ENCODE measurements around the gene RSPH1. TPM values are rescaled to one million over a fixed set of nuclear protein-coding genes. Genes with fewer than 3 reads are reported as not detected.
A peak's percentile ranks its signal among the peaks of the same experiment; 100 is the strongest.

The RSPH1 gene
- total RNA-seq, 6 experiments from 2014 or later, result not detected

- Mint-ChIP-seq H3K27me3 (ENCODE audit: insufficient read depth) (peaks cover 20% of the 10 kb centered on the region), H3K27ac (peak overlapping the region; percentile 40; the same call in 1 of the 2 replicates), H3K4me3 (peak overlapping the region; percentile 80), H3K4me1 (ENCODE audit: low read depth) (peaks cover 13% of the 10 kb centered on the region), H3K9me3 (no peaks in the 10 kb centered on the region; the same call in 1 of the 2 replicates), H3K36me3 (ENCODE audit: low read depth) (no peaks in the 10 kb centered on the region)
- TF ChIP-seq CTCF (IDR thresholded peaks at IDR 0.05), result no peak
- DNase-seq, result no peak
These were observed 797 bp upstream of the RSPH1 start for GRCh38 chr21:42496839-42497202.

GRCh38 chr21:42495765-42496119 is 282 bp downstream of the RSPH1 start:
- no peak for DNase-seq
- Mint-ChIP-seq H3K36me3 (ENCODE audit: low read depth) (no peaks in the 10 kb centered on the region), H3K27ac (peak overlapping the region; percentile 58; the same call in 1 of the 2 replicates), H3K4me3 (peak overlapping the region; percentile 90), H3K27me3 (ENCODE audit: insufficient read depth) (peaks cover 20% of the 10 kb centered on the region), H3K9me3 (peaks cover 4% of the 10 kb centered on the region; the same call in 1 of the 2 replicates), H3K4me1 (ENCODE audit: low read depth) (peaks cover 13% of the 10 kb centered on the region)
- no peak for TF ChIP-seq CTCF (IDR thresholded peaks at IDR 0.05)

GRCh38 chr21:42495027-42495426 is 997 bp downstream of the RSPH1 start:
- Mint-ChIP-seq H3K27me3 (ENCODE audit: insufficient read depth) (peaks cover 20% of the 10 kb centered on the region), H3K27ac (no peak overlapping the region), H3K4me3 (no peak overlapping the region), H3K36me3 (ENCODE audit: low read depth) (no peaks in the 10 kb centered on the region), H3K9me3 (peaks cover 4% of the 10 kb centered on the region; the same call in 1 of the 2 replicates), H3K4me1 (ENCODE audit: low read depth) (peaks cover 13% of the 10 kb centered on the region)
- DNase-seq, result no peak
- no peak for TF ChIP-seq CTCF (IDR thresholded peaks at IDR 0.05)

GRCh38 chr21:42493109-42494060 is 2.6 kb downstream of the RSPH1 start:
- Mint-ChIP-seq H3K9me3 (peaks cover 18% of the 10 kb centered on the region), H3K4me3 (no peak overlapping the region), H3K27me3 (ENCODE audit: insufficient read depth) (peaks cover 20% of the 10 kb centered on the region), H3K36me3 (ENCODE audit: low read depth) (no peaks in the 10 kb centered on the region), H3K27ac (no peak overlapping the region), H3K4me1 (ENCODE audit: low read depth) (peaks cover 13% of the 10 kb centered on the region)
- no peak for DNase-seq
- TF ChIP-seq CTCF (IDR thresholded peaks at IDR 0.05), result no peak

- H3K27ac Mint-ChIP-seq, result no peak overlapping the region
- H3K4me1 Mint-ChIP-seq (ENCODE audit: low read depth), result peaks cover 13% of the 10 kb centered on the region
- H3K36me3 Mint-ChIP-seq (ENCODE audit: low read depth), result no peaks in the 10 kb centered on the region
- no peak for DNase-seq
- H3K4me3 Mint-ChIP-seq, result no peak overlapping the region
- peaks cover 20% of the 10 kb centered on the region for H3K27me3 Mint-ChIP-seq (ENCODE audit: insufficient read depth)
- H3K9me3 Mint-ChIP-seq, result peaks cover 25% of the 10 kb centered on the region
- no peak for TF ChIP-seq CTCF (IDR thresholded peaks at IDR 0.05)
These were observed 3.8 kb downstream of the RSPH1 start for GRCh38 chr21:42492201-42492600.
